Activated CD4-positive, CD25-positive, alpha-beta regulatory T cell treated with anti-CD3 and anti-CD28 coated beads, Interleukin-2, amount 50 U/mL, for 16 hours (primary cell): ENCODE measurements around the gene TRIP6.
"Not testable (repeated sequence)": the region's sequence is repeated elsewhere in the genome, so short reads cannot be mapped to it uniquely, and the experiment has no call there.

Experiments
- DNase-seq: peaks from one replicate; pipeline ENCODE4 v3.0.0-alpha.2; 2020; ENCODE audit warnings: low read depth, low spot score

The TRIP6 gene

DNA sequence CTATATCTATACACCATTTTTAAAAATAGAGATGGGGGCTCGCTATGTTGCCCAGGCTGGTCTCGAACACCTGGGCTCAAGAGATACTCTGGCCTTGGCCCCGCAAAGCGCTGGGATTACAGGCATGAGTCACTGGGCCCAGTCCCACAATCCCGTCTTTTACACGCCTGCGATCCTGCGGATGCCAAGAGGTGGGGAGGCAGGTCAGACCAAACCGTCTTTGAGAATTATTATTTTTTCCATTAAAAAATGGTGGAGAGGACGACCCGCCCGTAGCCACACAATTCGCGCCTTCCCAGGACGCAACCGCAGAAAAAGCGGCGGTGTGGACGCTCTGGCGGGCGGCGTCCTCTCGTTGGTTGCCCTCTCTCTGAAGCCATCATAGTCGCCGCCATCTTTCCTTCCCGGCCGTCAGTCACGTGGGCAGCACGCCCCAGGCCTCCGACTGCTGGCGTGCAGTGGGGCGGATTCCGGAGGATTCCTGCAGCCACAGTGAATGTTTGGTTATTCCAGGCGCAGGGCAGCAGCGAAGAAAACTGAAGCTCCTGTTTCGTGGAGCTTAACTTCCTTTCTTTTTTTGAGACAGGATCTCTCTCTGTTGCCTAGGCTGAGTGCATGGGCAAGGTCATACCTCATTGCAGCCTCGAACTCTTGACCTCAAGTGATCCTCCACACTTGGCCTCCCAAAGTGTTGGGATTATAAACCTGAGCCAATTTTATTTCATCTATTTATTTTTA, 29.9 kb upstream of the TRIP6 start:
- DNase-seq = peak; percentile 45

GRCh38 chr7:100839361-100839760, 27.8 kb upstream of the TRIP6 start:
- no peak for DNase-seq

DNA sequence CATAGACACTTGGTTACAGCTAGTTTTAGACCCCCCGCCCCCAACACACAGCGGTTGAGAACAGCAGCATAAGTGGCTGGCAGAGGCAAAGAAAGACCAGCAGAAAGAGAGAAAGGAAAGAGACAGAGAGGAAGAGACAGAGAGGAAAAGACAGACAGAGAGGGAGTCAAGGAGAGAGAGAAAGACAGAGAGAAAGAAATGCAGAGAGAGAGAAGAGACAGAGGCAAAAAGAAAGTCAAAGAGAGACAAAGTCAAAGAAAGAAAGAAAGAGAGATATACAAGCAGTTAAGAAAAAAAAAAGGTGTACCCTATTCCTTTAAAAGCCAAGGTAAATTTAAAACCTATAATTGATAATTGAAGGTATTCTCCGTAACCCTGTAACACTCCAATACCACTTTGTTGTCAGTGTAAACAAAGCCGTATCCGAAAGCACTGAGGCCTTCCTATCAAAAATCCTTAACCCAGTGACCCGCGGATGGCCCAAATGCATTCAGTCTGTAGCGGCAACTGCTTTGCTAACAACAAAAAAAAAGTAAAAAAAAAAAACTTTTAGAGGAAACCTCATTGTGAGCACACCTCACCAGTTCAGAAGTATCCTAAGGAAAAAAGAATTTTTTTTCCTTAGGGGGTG, 26.6 kb upstream of the TRIP6 start:
- DNase-seq = no peak

GRCh38 chr7:100847360-100847759, 19.8 kb upstream of the TRIP6 start:
- no peak for DNase-seq

- peak; percentile 63 for DNase-seq
These were observed 14.9 kb upstream of the TRIP6 start, which contains the start of gene SLC12A9 for GRCh38 chr7:100852048-100852872. Gene SLC12A9, plus strand, starts transcription at chr7:100852713. Its CDS starts 1,485 bp downstream, at chr7:100854198.

- no peak for DNase-seq
These were observed 12.9 kb upstream of the TRIP6 start for GRCh38 chr7:100854146-100854895.

DNA sequence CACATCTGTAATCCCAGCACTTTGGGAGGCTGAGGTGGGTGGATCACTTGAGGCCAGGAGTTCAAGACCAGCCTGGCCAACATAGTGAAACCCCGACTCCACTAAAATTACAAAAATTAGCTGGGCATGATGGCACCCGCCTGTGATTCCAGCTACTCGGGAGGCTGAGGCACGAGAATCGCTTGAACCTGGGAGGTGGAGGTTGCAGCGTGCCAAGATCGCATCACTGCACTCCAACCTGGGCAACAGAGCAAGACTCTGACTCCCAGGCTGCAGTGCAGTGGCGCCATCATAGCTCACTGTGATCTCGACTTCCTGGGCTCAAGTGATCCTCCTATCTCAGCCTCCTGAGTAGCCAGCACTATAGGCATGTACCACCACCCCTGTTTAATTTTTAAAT, 12.3 kb upstream of the TRIP6 start:
- not testable (repeated sequence) for DNase-seq

DNA sequence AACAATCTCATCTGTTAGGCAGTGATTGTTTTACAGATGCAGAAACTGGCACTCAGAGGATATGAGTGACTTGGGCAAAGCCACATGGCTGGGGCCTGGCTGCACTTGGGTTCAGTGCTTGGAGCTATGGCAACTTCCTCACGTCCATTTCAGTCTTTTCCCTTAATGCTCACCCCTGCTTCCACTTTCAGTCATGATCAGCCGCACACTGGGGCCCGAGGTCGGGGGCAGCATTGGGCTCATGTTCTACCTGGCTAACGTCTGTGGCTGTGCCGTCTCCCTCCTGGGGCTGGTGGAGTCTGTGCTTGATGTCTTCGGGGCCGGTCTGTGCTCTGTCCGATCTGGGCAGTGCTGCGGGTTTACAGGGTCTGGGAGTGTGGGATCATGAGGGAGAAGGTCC, 11.7 kb upstream of the TRIP6 start:
- no peak for DNase-seq

GRCh38 chr7:100856871-100857282, 10.3 kb upstream of the TRIP6 start:
- DNase-seq = no peak

GRCh38 chr7:100859856-100860255, 7.3 kb upstream of the TRIP6 start:
- DNase-seq = no peak

DNA sequence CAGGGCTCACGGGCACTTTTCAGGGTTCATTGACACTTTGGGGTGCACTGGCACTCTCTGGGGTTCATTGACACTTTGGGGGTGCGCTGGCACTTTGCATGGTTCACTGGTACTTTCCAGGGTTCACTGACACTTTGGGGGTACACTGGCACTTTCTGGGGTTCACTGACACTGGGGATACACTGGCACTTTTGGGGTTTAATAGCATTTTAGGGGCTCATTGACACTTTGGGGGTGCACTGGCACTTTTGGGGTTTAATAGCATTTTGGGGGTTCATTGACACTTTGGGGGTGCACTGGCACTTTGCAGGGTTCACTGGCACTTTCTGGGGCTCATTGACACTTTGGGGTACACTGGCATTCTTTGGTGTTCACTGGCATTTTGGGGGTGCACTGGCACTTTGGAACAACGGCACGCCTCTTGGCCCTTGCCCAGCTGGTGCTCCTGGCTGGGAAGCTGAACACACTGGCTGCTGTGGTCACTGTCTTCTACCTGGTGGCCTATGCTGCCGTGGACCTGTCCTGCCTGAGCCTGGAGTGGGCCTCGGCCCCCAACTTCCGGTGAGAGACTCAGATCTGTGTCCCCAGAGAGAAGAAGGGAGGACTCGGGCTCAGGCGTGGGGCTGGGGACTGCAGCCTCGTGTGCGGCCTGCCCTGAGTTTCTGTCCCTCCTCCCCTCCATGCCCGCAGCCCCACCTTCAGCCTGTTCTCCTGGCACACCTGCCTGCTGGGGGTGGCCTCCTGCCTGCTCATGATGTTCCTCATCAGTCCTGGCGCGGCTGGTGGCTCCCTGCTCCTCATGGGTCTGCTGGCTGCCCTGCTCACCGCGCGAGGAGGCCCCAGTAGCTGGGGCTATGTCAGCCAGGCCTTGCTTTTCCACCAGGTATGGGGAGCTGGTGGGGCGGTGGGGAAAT, 6.2 kb upstream of the TRIP6 start:
- no peak for DNase-seq

GRCh38 chr7:100861616-100861985, 5.6 kb upstream of the TRIP6 start:
- no peak for DNase-seq

- DNase-seq = no peak
These were observed 3.7 kb upstream of the TRIP6 start for GRCh38 chr7:100863406-100863950.

DNA sequence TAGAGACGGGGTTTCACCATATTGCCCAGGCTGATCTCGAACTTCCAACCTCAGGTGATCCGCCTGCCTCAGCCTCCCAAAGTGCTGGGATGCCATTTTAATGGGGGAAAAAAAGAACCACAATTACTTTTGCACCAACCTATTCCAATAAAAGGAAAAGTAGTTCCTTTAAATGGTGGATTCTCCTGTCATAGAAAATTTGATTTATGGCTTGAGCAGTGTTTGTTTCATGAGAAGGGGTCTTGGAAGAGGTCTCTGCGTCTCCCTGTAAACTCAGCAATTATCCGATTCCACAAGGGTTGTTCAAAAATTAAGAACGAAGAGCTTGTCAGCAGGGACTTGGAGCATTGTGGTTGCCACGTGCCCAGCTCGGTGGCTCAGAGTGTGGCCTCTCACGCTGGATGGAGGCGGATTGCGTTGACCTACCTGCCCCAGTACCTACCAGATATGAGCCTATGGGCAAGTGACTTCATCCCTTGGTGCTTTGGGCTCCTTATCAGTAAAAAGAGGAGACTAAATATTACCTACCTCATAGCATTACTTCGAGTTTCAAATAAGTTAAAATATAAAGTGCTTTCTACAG, 2.8 kb upstream of the TRIP6 start:
- no peak for DNase-seq

GRCh38 chr7:100865372-100865911, 1.7 kb upstream of the TRIP6 start:
- DNase-seq = no peak

DNA sequence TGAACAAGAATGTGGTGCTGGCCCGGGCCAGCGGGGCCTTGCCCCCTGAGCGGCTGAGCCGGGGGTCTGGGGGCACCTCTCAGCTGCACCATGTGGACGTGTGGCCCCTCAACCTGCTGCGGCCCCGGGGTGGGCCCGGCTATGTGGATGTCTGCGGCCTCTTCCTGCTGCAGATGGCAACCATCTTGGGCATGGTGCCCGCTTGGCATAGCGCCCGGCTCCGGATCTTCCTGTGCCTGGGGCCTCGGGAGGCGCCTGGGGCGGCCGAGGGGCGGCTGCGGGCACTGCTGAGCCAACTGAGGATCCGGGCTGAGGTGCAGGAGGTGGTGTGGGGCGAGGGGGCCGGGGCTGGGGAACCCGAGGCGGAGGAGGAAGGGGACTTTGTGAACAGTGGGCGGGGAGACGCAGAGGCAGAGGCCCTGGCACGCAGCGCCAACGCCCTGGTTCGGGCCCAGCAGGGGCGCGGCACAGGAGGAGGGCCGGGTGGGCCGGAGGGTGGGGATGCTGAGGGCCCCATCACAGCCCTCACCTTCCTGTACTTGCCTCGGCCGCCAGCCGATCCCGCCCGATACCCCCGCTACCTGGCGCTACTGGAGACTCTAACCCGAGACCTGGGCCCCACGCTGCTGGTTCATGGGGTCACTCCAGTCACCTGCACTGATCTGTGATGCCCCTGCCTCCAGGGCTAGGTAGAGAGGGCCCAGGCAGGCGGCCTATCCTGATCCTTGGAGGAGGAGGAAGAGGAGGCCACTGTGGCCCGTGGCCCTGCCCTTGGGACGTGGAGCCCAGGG, 1.1 kb upstream of the TRIP6 start:
- DNase-seq = no peak

DNA sequence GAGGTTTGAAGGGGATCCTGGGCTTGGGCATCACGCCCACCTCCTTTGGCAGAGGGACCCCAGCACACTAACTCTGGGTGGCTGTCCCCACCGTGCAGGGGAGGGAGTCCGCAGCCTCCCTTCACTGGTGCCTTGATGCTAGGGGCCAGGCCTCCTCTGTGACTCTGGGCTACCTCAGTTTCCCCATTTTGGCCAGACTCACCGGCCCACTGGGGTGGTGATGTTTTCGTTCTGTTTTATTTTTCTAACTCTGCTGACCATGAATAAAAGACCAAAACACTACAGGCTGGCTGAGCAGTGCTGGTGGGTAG, 503 bp upstream of the TRIP6 start:
- no peak for DNase-seq

- no peak for DNase-seq
These were observed 744 bp downstream of the TRIP6 start for GRCh38 chr7:100867776-100868485.
